B cell (primary cell): ENCODE results near the gene KLF8.

ENCODE experiments used
- EZH2 ChIP-seq: IDR thresholded peaks from 2 replicates; pipeline ENCODE4 v1.6.1; 2012; ENCODE audit warnings: borderline replicate concordance, low read depth, mild to moderate bottlenecking, moderate library complexity, low read length; ENCODE audit not compliant: insufficient read depth, poor library complexity, severe bottlenecking
- TF ChIP-seq, protein P1 (sequence below): fragments of 200-600 bp; IDR thresholded peaks from one replicate; pipeline ENCODE4 v1.8.0; 2022; ENCODE audit warnings: antibody characterized with exemption, mild to moderate bottlenecking

DNA sequence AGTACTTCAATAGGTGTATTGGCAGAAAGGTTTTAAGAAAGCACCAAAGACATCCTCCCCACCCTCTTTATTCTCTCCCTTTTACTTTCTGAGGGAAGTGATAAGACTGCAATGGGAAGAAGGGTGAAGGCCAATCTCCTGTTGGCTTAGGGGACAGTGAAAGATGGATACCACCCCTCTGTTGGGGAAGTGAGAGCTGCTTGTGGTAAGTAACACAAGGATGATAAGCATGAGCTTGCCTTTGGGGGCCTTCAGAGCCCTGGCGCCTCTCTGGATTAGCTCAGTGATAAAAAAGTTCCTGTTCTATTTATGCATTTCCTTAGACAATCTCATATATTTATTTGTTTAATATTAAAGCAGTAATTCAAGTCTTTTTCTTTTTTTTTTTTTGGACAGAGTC lies 5.2 kb upstream of the KLF8 start:
- TF ChIP-seq, protein P1, sequence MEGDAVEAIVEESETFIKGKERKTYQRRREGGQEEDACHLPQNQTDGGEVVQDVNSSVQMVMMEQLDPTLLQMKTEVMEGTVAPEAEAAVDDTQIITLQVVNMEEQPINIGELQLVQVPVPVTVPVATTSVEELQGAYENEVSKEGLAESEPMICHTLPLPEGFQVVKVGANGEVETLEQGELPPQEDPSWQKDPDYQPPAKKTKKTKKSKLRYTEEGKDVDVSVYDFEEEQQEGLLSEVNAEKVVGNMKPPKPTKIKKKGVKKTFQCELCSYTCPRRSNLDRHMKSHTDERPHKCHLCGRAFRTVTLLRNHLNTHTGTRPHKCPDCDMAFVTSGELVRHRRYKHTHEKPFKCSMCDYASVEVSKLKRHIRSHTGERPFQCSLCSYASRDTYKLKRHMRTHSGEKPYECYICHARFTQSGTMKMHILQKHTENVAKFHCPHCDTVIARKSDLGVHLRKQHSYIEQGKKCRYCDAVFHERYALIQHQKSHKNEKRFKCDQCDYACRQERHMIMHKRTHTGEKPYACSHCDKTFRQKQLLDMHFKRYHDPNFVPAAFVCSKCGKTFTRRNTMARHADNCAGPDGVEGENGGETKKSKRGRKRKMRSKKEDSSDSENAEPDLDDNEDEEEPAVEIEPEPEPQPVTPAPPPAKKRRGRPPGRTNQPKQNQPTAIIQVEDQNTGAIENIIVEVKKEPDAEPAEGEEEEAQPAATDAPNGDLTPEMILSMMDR: no peak
- TF ChIP-seq EZH2: no peak
